ENCODE data around the gene GGT7. TPM values are rescaled to one million over a fixed set of nuclear protein-coding genes. Genes with fewer than 3 reads are reported as not detected.
A peak's percentile ranks its signal among the peaks of the same experiment; 100 is the strongest.

GGT7 gene
- total RNA-seq, 1 experiment from 2014 or later = 27.7 TPM

DNA sequence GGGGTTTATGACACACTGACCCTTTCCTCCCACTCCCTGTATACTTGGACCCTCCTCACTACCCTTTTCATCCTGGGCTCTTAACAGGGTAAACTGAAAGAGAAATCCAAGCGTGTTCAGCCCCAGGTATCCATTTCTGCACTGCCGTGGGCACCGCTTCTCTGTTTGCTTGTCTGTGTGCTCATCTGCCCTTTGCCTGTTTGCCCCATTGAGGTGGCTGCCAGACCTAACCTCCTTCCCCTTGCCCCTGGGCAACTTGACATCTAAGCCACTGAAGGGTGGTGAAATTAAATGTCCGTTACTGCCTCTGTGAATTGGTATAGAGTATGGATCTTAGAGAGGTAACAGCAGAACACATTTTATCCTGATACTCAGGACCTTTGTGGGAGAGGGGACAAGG, 42.5 kb upstream of the GGT7 start:
- Mint-ChIP-seq H3K4me3 (no peak overlapping the region), H3K9me3 (no peaks in the 10 kb centered on the region), H3K27me3 (ENCODE audit: low read depth) (no peaks in the 10 kb centered on the region), H3K4me1 (no peaks in the 10 kb centered on the region), H3K27ac (no peak overlapping the region), H3K36me3 (peaks cover 4% of the 10 kb centered on the region)
- TF ChIP-seq IRF2 (CRISPR knock-in tag; IDR thresholded peaks at IDR 0.05; ENCODE audit: borderline replicate concordance, low read depth) (no peak), ZNF121 (CRISPR knock-in tag; IDR thresholded peaks at IDR 0.05) (no peak), SMAD4 (CRISPR knock-in tag; IDR thresholded peaks at IDR 0.05) (no peak), FOXP1 (CRISPR knock-in tag; IDR thresholded peaks at IDR 0.05; ENCODE audit: borderline replicate concordance) (no peak), FOXJ3 (CRISPR knock-in tag; IDR thresholded peaks at IDR 0.05; ENCODE audit: borderline replicate concordance) (no peak)
- TF ChIP-seq, protein P1, sequence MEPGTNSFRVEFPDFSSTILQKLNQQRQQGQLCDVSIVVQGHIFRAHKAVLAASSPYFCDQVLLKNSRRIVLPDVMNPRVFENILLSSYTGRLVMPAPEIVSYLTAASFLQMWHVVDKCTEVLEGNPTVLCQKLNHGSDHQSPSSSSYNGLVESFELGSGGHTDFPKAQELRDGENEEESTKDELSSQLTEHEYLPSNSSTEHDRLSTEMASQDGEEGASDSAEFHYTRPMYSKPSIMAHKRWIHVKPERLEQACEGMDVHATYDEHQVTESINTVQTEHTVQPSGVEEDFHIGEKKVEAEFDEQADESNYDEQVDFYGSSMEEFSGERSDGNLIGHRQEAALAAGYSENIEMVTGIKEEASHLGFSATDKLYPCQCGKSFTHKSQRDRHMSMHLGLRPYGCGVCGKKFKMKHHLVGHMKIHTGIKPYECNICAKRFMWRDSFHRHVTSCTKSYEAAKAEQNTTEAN (CRISPR knock-in tag; IDR thresholded peaks at IDR 0.05) = no peak
- TF ChIP-seq, protein P2, sequence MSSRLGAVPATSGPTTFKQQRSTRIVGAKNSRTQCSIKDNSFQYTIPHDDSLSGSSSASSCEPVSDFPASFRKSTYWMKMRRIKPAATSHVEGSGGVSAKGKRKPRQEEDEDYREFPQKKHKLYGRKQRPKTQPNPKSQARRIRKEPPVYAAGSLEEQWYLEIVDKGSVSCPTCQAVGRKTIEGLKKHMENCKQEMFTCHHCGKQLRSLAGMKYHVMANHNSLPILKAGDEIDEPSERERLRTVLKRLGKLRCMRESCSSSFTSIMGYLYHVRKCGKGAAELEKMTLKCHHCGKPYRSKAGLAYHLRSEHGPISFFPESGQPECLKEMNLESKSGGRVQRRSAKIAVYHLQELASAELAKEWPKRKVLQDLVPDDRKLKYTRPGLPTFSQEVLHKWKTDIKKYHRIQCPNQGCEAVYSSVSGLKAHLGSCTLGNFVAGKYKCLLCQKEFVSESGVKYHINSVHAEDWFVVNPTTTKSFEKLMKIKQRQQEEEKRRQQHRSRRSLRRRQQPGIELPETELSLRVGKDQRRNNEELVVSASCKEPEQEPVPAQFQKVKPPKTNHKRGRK (CRISPR knock-in tag; IDR thresholded peaks at IDR 0.05; ENCODE audit: borderline replicate concordance) = no peak
- TF ChIP-seq, protein P3, sequence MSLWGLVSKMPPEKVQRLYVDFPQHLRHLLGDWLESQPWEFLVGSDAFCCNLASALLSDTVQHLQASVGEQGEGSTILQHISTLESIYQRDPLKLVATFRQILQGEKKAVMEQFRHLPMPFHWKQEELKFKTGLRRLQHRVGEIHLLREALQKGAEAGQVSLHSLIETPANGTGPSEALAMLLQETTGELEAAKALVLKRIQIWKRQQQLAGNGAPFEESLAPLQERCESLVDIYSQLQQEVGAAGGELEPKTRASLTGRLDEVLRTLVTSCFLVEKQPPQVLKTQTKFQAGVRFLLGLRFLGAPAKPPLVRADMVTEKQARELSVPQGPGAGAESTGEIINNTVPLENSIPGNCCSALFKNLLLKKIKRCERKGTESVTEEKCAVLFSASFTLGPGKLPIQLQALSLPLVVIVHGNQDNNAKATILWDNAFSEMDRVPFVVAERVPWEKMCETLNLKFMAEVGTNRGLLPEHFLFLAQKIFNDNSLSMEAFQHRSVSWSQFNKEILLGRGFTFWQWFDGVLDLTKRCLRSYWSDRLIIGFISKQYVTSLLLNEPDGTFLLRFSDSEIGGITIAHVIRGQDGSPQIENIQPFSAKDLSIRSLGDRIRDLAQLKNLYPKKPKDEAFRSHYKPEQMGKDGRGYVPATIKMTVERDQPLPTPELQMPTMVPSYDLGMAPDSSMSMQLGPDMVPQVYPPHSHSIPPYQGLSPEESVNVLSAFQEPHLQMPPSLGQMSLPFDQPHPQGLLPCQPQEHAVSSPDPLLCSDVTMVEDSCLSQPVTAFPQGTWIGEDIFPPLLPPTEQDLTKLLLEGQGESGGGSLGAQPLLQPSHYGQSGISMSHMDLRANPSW (CRISPR knock-in tag; conservative IDR thresholded peaks at IDR 0.05; ENCODE audit: low read depth) = no peak
- ChIA-PET CTCF (no interaction called here), POLR2A (no interaction called here)
- ATAC-seq (no peak), DNase-seq (ENCODE audit: low spot score) (no peak)

GRCh38 chr20:34907616-34908469, 35.2 kb upstream of the GGT7 start:
- TF ChIP-seq TP53 (CRISPR knock-in tag; IDR thresholded peaks at IDR 0.05) (no peak), NR2C2 (CRISPR knock-in tag; IDR thresholded peaks at IDR 0.05) (no peak), ZNF232 (CRISPR knock-in tag; IDR thresholded peaks at IDR 0.05) (no peak), RORB (CRISPR knock-in tag; IDR thresholded peaks at IDR 0.05) (no peak), ATF2 (CRISPR knock-in tag; IDR thresholded peaks at IDR 0.05; ENCODE audit: borderline replicate concordance, low read depth) (no peak), ZNF281 (CRISPR knock-in tag; IDR thresholded peaks at IDR 0.05) (no peak), GTF2I (CRISPR knock-in tag; conservative IDR thresholded peaks at IDR 0.05) (no peak), KAT7 (CRISPR knock-in tag; IDR thresholded peaks at IDR 0.05; ENCODE audit: borderline replicate concordance) (no peak), ZNF121 (CRISPR knock-in tag; IDR thresholded peaks at IDR 0.05) (no peak), ZNF138 (CRISPR knock-in tag; conservative IDR thresholded peaks at IDR 0.05) (no peak)
- TF ChIP-seq, protein P4, sequence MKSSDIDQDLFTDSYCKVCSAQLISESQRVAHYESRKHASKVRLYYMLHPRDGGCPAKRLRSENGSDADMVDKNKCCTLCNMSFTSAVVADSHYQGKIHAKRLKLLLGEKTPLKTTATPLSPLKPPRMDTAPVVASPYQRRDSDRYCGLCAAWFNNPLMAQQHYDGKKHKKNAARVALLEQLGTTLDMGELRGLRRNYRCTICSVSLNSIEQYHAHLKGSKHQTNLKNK (CRISPR knock-in tag; IDR thresholded peaks at IDR 0.05) = no peak
- Mint-ChIP-seq H3K4me1 (no peaks in the 10 kb centered on the region), H3K4me3 (no peak overlapping the region), H3K27ac (peak overlapping the region; percentile 14; the same call in 1 of the 2 replicates), H3K36me3 (no peaks in the 10 kb centered on the region), H3K9me3 (no peaks in the 10 kb centered on the region), H3K27me3 (ENCODE audit: low read depth) (no peaks in the 10 kb centered on the region)
- CTCF ChIA-PET = interaction anchor here (1.2 kb wide), 1 partner anchor 34 kb away, joined by 3 read pairs; no protein-coding TSS in a partner anchor
- ATAC-seq (no peak), DNase-seq (ENCODE audit: low spot score) (no peak)
- POLR2A ChIA-PET = no interaction called here
